Rectal smooth muscle tissue (tissue), 1 donor: ENCODE measurements around the gene C1orf159.
"Not testable (repeated sequence)": the region's sequence is repeated elsewhere in the genome, so short reads cannot be mapped to it uniquely, and the experiment has no call there.

Experiments used
- H3K27ac ChIP-seq: one replicate; pipeline ENCODE4 v1.7.0; 2013; ENCODE audit warnings: low read depth, low read length, inconsistent platforms
- H3K27me3 ChIP-seq: one replicate; pipeline ENCODE4 v1.7.0; 2013; ENCODE audit warnings: low read length; ENCODE audit not compliant: control insufficient read depth, insufficient read depth
- H3K36me3 ChIP-seq: one replicate; pipeline ENCODE4 v1.7.0; 2013; ENCODE audit warnings: low read length; ENCODE audit not compliant: control insufficient read depth, insufficient read depth
- H3K4me1 ChIP-seq: one replicate; pipeline ENCODE4 v1.7.0; 2013; ENCODE audit warnings: low read length; ENCODE audit not compliant: control insufficient read depth, insufficient read depth
- H3K4me3 ChIP-seq: one replicate; pipeline ENCODE4 v1.7.0; 2013; ENCODE audit warnings: low read length
- H3K9ac ChIP-seq: one replicate; pipeline ENCODE4 v1.7.0; 2013; ENCODE audit warnings: low read length

C1orf159 gene

DNA sequence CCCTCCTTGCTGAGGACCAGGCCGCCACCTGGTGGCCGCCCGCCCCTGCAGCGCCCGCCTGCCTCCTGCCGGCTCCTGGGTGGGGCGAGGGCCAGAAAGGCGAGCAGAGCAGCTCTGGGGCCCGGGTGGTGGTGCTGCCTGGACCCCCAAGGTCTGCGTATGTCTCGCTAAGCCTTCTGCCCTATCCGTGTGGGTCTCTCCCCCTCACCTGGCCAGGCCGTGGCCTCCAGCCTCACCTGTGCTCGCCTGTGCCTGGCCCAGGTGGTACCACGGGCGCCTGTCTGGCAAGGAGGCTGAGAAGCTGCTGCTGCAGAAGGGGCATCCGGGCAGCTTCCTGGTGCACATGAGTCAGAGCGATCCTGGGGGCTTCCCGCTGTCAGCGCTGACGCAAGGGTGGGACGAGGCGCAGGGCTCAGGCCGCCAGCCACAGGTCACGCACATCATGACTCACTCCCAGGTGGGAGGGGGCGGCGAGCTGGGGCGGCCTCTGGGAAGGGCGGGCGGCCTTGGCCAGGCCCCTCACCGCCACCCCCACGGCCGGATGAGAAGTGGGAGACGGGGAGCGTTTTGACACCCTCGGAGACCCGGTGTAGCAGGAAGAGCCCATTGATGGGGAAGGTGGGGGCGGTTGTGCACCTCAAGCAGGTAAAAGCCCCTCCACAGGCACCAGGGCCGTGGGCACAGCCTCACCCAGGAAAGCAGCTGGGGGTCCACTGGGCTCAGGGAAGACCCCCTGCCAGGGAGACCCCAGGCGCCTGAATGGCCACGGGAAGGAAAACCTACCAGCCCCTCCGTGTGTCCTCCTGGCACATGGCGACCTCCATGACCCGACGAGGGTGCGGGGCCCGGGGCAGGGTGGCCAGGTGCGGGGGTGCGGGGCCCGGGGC lies 51.7 kb downstream of the C1orf159 start:
- no peak overlapping the region for H3K4me3 ChIP-seq
- H3K27ac ChIP-seq: no peak overlapping the region
- no peaks in the 10 kb centered on the region for H3K36me3 ChIP-seq
- peaks cover 31% of the 10 kb centered on the region for H3K27me3 ChIP-seq
- no peak overlapping the region for H3K9ac ChIP-seq
- no peaks in the 10 kb centered on the region for H3K4me1 ChIP-seq

DNA sequence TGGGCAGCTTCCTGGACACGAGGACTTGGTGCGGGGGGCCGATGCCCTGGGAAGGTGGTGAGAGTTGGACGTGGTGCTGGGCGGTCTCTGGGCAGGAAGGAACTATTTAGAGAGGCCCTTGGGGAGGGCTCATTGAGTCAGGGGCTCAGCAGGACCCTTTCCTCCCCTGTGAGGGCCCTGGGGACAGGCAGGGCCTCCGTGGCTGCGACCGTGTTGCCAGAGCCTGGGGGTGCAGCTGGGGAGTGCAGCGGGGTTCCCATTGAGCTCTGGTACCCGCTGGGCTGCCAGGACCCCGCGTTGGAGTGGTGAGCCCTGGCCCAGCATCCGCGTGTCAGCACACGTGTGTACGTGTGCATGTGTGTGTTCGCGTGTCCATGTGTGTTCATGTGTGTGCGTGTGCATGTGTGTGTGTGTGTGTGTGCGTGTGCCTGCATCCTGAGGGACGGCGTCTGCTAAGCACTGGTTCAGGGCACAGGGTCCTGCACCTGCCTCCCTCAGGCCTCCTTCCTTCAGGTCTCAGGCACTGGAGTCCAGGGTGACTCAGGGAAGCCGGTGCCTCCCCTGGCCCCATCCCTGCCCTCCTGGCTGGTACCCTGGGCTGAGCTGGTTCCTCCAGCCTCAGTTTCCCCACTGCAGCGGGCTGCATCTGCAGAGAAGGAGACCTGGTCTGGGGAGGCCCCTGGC lies 52.5 kb downstream of the C1orf159 start:
- Histone ChIP-seq H3K4me1 (no peaks in the 10 kb centered on the region), H3K4me3 (no peak overlapping the region), H3K27ac (no peak overlapping the region), H3K27me3 (peaks cover 38% of the 10 kb centered on the region), H3K9ac (no peak overlapping the region), H3K36me3 (no peaks in the 10 kb centered on the region)

DNA sequence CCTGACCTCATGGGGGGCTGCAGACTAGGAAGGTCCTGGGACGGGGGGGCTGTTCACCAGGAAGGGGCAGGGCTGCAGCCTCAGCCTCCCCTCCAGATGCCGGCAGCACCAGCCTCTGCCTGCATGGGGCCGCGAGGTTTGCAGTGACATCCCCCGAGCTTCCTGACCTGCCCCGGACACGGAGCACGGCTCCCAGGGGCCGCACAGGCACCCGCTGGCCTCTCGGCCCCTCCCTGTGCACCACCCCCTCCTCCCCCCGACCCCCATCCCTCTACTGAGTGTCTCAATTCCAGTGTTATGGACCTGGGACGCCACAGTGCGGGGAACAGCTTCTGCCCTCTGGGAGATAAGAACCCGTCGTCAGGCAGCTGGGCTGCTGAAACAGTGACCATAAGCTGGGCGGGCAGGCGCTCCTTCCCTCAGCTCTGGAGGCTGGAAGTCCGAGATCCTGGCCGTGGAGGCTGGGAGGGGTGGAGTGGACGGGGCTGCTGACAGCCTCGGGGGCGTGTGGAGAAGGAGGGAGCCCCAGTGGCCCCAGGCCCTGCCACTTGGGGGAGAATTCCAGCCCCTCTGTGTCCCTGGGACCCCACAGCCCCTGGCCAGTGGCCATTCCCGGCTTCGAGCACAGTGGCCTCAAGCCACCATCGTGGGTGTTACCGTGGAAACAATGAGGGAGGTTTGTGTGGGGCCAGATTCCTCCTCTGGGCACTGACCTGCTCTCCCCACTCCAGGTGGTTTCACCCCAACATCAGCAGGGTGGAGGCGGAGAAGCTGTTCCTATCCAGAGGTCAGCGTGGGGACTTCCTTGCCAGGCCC lies 53.3 kb downstream of the C1orf159 start:
- Histone ChIP-seq H3K9ac (no peak overlapping the region), H3K27me3 (peaks cover 41% of the 10 kb centered on the region), H3K4me3 (no peak overlapping the region), H3K36me3 (no peaks in the 10 kb centered on the region), H3K27ac (no peak overlapping the region), H3K4me1 (no peaks in the 10 kb centered on the region)

DNA sequence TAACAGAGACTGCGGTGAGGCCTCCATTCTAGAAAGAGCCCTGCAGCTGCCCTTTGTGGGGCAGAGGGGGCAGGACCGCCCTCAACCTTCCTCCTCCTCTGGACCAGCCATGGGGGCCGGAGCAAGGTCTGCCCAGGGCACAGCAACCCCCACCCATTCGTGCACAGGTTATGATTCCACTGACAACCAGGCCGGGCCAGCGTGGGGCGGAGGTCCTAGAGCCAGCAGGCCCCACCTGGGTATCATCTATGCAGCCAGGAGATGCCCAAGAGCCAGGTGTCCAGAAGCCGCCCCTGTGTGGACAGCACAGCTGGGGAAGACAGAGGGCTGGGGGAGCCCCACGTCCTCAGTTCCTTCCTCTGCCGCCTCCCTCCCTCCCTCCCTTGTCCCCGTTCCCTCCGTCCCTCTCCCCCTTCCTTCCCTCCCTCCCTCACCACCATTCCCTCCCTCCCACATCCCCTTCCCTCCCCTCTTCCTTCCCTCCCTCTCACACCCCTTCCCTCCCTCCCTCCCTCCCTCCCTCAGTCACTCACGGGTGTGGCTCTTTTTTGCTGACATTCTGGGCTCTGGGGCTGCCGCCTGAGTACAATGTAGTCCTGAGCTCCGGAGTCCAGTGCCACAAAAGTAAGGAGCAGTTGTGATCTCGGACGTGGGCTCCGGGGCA lies 54.1 kb downstream of the C1orf159 start:
- no peak overlapping the region for H3K9ac ChIP-seq
- peaks cover 41% of the 10 kb centered on the region for H3K27me3 ChIP-seq
- H3K36me3 ChIP-seq: no peaks in the 10 kb centered on the region
- H3K4me3 ChIP-seq: no peak overlapping the region
- H3K27ac ChIP-seq: no peak overlapping the region
- no peaks in the 10 kb centered on the region for H3K4me1 ChIP-seq

DNA sequence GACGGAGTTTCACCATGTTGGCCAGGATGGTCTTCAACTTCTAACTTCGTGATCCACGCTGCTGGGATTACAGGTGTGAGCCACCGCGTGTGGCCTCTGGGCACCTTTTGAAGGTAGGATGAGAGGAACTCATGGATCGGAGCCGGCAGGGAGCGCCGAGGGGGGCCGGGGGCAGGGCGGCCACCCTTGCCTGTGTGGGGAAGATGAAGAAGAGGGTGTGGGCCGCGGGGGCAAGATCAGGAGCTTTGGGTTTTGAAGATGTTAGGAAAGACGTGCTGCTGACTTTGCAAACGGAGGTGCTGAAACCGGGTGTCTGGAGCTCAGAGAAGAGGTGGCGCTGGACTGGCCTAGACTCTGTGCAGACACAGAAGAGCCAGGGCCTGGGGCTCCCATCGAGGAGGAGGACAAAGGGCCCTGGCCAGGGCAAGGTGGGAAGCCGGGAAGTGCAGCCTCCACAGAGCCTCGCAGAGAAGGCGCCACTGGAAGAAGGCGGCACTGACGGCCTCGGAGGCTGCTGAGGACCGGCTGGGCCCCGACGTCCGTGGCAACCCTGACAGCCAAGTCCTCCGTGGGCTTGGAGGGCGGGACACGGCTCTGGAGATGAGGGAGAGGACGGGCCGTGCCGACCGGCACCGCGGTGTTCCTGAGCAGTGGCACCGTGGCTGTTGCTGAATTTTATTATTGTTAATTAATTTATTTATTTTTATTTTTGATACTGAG lies 55.4 kb downstream of the C1orf159 start:
- H3K36me3 ChIP-seq: no peaks in the 10 kb centered on the region
- H3K4me1 ChIP-seq: no peaks in the 10 kb centered on the region
- no peak overlapping the region for H3K9ac ChIP-seq
- H3K27ac ChIP-seq: no peak overlapping the region
- peaks cover 41% of the 10 kb centered on the region for H3K27me3 ChIP-seq
- H3K4me3 ChIP-seq: no peak overlapping the region

DNA sequence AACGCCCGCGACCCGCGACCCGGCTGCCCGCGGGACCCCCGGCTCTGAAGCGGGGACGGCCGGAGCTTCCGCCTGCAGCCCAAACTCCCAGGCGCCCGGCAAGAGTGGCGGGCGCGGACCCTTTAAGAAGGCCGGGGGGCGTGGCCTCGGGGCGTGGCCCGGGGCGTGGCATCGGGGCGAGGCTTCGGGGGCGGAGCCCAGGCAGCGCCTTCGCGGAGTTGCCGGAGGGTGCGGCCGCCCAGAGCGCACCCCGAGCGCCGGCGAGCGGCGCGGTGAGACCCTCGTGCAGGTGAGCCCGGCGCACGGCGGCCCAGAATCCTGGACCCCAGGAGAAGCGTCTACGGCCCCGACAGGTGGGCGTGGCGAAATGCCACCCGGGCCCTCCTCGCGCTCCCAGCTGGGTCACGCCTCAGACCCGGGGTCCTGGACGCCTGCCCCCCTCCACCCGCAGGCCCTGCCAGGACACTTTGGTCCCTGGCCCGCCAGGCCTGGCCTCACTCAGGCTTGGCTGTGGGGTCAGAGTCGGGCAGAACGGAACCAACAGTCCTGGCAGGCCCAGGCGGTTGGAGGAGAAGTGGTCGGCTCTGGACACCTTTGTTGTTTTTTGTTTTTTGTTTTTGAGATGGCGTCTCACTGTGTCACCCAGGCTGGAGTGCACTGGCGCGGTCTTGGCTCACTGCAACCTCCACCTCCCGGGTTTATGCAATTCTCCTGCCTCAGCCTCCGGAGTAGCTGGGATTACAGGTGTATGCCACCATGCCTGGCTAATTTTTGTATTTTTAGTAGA lies 56.2 kb downstream of the C1orf159 start:
- peaks cover 41% of the 10 kb centered on the region for H3K27me3 ChIP-seq
- peak overlapping the region; percentile 58 for H3K4me3 ChIP-seq
- H3K36me3 ChIP-seq: no peaks in the 10 kb centered on the region
- no peak overlapping the region for H3K9ac ChIP-seq
- no peak overlapping the region for H3K27ac ChIP-seq
- H3K4me1 ChIP-seq: no peaks in the 10 kb centered on the region

DNA sequence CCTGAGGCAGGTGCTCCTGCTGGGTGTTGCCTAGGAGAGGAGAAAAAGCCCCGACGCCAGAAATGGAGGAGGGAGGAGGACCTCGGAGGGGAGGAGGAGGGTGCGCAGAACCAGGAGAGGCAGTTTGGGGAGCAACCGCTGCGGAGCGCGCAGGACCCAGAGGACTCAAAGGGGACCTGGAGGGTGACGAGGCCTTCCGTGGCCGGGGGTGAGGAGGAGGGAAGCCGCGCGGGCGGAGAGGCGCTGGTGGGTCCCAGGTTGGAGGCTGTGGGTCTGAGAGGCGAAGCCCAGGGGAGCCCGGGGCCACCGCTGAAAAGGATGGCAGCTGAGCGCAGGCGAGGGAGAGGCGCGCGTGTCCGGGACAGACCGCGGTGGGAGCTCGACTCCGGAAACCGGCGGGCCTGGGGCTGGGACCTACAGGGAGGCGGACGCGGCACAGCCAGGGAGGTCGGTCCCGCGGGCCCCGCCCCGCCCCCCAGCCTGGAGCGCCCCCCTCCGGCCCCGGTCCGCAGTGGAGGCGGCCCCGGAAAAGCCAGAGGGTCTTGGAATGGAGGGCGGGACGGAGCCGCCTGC lies 56.9 kb downstream of the C1orf159 start:
- H3K36me3 ChIP-seq: no peaks in the 10 kb centered on the region
- peak overlapping the region; percentile 49 for H3K4me3 ChIP-seq
- H3K9ac ChIP-seq: no peak overlapping the region
- no peak overlapping the region for H3K27ac ChIP-seq
- H3K27me3 ChIP-seq: peaks cover 36% of the 10 kb centered on the region
- no peaks in the 10 kb centered on the region for H3K4me1 ChIP-seq

DNA sequence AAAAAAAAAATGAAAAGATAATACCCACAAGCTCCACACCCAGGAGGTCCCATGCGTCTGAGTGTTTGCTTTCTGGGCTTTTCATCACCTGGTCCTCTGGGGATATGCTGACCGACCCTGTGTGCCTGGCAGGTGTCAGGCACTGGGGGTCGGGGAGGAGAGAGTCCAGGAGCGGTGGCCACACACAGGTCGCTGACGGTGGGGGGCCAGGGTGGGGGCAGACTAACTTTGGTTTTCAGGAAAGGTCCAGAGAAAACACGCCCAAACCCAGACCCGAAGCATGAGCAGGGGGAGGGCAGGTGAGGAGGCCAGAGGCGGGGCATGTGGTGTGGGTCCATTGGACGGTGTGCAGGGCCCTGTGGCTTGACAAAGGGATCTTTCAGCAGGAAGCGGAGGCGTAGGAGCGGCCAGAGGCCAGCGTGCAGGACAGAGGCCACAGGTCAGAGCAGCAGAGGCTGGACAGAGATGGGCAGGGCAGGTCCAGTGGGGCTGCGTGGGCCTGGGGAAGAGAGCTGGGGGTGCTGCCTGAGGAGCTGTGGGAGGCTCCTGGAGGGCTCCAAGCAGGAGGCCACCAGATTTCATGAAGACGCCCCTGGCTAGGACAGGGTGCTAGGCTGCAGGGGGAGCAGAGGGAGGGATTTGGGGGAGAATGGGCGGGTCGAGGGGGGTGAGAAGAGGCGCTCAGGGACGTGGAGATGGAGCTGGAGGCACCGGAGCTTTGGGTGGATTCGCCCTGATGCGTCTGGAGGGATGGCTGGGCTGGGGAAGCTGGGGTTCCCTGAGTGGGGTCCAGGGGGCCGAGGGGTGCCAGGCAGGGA lies 57.6 kb downstream of the C1orf159 start:
- Histone ChIP-seq H3K4me1 (no peaks in the 10 kb centered on the region), H3K9ac (no peak overlapping the region), H3K4me3 (peak overlapping the region; percentile 49), H3K27ac (no peak overlapping the region), H3K27me3 (peaks cover 28% of the 10 kb centered on the region), H3K36me3 (no peaks in the 10 kb centered on the region)

DNA sequence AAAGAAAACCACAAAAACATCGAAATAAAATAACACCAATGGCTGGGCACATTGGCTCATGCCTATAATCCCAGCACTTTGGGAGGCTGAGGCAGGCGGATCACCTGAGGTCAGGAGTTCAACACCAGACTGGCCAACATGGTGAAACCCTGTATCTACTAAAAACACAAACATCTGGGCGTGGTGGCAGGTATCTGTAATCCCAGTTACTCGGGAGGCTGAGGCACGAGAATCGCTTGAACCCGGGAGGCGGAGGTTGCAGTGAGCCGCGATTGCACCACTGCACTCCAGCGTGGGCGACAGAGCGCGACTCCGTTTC lies 58.2 kb downstream of the C1orf159 start:
- not testable (repeated sequence) for H3K4me1 ChIP-seq, H3K27ac ChIP-seq, H3K4me3 ChIP-seq, H3K9ac ChIP-seq, H3K36me3 ChIP-seq
- peaks cover 24% of the 10 kb centered on the region for H3K27me3 ChIP-seq

DNA sequence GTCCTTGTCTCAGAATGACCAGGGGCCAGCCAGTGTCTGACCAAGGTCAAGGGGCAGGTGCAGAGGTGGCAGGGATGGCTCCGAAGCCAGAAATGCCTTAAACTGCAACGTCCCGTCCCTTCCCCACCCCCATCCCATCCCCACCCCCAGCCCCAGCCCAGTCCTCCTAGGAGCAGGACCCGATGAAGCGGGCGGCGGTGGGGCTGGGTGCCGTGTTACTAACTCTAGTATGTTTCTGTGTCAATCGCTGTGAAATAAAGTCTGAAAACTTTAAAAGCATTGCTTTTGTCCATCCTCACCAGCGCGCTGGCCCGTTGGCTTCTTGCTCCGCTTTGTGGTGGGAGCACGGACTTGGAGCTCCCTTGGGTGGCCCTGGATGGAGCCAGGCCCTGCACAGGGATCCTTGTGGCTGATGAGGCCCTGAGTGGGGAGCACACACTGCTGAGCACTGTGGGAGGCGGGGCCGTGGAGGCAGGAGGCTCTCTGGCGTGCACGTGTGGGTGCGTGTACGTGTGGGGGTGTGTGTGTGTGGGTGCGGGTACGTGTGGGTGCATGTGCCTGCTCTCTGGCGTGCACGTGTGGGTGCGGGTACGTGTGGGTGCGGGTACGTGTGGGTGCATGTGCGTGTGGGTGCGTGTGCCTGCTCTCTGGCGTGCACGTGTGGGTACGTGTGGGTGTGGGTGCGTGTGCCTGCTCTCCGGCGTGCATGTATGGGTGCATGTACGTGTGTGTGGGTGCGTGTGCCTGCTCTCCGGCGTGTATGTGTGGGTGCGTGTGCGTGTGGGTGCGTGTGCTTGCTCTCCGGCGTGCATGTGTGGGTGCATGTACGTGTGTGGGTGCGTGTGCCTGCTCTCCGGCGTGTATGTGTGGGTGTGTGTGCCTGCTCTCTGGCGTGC lies 59.8 kb downstream of the C1orf159 start:
- H3K4me3 ChIP-seq: no peak overlapping the region

More for the DNA sequence above, 59.8 kb downstream of the C1orf159 start:
- peaks cover 6% of the 10 kb centered on the region for H3K36me3 ChIP-seq
- H3K9ac ChIP-seq: no peak overlapping the region
- H3K4me1 ChIP-seq: no peaks in the 10 kb centered on the region
- no peak overlapping the region for H3K27ac ChIP-seq
- peaks cover 14% of the 10 kb centered on the region for H3K27me3 ChIP-seq
